KG1 (cell line): ENCODE measurements around the gene VEZT.
"Not testable (repeated sequence)": the region's sequence is repeated elsewhere in the genome, so short reads cannot be mapped to it uniquely, and the experiment has no call there.

ENCODE experiments used
- DNase-seq: peaks from one replicate; lab custom pipeline; 2025; lab: John Stamatoyannopoulos, UW

Gene VEZT

GRCh38 chr12:95224202-95225170, 6.9 kb downstream of the VEZT start:
- DNase-seq: no peak

DNA sequence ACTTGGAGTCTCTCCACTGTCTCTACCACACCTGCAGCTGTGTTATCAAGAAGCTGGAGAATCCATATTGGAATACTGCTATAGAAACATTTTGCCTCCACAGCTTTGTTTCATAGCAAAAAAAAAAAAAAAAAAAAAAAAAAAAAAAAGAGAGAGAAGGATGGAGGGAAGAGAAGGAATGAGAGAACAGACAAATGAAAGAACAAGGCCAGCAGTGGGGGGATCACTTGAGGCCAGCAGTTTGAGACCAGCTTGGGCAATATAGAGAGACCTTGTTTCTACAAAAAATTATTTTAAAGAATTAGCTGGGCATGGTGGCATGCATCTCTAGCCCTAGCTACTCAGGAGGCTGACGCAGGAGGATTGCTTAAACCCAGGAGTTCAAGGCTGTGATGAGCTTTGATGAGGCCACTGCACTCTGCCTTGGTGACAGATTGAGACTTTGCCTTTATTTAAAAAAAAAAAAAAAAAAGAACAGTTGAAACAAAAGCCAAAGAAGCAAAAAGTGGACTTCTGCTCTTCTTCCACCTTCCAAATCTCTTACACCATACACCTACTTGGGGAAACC, 8.1 kb downstream of the VEZT start:
- no peak for DNase-seq

DNA sequence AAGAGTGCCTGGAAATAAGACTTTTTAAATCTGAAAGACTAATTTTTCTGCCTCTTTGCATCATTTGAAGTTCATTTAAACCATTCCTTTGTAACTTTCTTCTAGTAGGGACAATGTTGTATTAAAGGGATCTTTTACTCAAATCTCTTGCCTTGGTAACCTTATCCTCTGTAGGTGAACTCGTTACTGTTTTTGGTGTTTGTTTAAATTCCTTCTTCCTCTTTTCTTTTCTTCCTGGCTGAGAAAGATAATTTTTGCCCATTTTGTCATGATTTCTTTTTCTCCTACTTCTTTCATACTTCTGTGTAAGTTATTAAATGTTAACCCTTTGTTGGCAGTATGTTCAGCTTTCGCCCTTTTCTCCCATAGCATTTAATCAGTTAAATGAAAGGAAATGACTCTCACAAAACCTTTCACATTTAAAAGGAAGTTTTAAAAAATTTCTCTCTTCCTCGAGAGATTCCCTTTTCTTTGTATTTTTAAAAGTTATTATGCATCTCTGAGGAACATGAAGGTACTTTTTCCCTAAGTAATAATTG, 10.3 kb downstream of the VEZT start:
- DNase-seq: no peak

DNA sequence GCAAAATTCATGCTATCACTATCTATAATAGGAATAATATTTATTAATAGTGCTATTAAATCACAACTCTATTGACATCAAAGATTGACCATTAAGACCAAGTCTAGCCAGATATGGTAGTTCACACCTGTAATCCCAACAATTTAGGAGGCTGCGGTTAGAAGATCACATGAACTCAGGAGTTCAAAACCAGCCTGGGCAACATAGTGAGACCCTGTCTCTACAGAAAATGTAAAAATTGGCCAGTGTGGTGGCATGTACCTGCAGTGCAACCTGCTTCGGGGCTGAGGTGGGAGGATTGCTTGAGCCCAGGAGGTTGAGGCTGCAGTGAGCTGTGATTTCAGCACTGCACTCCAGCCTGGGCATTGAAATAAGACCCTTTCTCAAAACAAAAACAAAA, 11.0 kb downstream of the VEZT start:
- no peak for DNase-seq

DNA sequence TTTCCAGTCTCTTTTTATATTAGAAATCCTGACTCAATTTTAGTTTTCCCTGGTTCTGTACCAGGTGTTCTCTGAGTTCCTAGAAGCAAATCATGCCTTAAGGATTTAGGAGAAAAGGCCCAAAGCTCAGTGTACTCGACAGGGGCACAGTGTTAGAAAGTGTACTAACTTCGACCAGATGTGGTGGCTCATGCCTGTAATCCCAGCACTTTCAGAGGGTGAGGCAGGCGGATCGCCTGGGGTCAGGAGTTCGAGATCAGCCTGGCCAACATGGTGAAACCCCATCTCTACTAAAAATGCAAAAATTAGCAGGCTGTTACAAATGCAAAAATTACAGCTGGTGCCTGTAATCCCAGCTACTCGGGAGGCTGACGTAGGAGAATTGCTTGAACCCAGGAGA, 12.0 kb downstream of the VEZT start:
- no peak for DNase-seq

DNA sequence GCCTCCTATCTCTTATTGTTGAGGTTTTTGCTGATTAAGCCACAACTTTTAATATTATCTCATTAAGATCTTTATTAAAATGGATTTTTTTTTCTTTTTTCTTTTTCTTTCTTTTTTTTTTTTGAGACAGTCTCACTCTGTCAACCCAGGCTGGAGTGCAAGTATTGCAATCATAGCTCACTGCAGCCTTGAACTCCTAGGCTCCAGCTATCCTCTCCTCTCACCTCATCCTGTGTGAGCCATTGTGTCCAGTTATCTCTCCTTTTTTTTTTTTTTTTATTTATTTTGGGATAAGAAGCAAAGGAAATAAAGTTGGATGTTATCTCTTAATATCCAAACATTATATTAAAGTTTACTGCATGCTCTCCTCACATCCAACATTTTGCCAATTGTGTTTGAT, 12.7 kb downstream of the VEZT start:
- DNase-seq: no peak

DNA sequence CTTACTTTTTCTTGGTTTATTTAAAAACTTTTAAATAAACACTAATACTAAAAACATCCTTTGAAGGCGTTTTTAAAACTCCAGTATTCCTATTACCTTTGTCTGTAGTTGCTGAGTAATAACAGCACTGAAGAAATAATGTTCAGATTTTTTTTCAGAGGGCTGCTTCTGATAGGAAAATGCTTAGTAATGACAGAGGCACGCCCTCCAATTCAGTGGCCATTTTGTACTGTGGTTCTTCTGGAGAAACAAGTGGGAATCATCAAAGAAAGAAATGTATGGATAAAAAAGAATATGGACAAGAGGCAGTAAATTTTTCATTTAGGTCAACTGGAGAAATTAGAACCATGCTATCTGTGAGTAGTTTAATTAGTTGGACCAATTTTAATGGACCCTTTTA, 13.6 kb downstream of the VEZT start:
- no peak for DNase-seq

- DNase-seq: not testable (repeated sequence)
These were observed 16.6 kb downstream of the VEZT start for GRCh38 chr12:95234187-95234586.

DNA sequence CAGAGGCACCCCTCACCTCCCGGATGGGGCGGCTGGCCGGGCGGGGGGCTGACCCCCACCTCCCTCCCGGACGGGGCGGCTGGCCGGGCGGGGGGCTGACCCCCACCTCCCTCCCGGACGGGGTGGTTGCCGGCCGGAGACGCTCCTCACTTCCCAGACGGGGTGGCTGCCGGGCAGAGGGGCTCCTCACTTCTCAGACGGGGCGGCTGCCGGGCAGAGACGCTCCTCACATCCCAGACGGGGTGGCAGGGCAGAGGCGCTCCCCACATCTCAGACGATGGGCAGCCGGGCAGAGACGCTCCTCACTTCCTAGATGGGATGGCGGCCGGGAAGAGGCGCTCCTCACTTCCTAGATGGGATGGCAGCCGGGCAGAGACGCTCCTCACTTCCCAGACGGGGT, 18.0 kb downstream of the VEZT start:
- DNase-seq: not testable (repeated sequence)

GRCh38 chr12:95237315-95237714, 19.7 kb downstream of the VEZT start:
- DNase-seq: no peak

DNA sequence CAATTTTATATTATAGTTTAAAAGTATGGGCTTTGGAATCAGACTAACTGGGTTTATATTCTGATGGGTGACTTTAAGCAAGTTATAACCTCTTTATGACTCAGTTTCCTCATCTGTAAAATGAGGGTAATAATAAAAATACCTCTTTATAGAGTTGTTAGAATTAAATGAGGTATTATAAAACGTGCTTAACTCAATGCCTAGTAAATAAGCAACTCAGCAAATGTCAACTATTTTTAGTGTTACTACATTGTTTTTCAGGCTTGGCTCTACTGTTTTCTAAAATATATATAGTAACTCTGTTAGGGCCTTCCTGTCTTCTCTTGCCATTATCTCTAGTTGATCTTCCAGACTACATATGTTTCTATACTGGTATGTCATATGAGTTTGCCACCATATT, 20.5 kb downstream of the VEZT start:
- DNase-seq: no peak

- no peak for DNase-seq
These were observed 21.6 kb downstream of the VEZT start for GRCh38 chr12:95239216-95239615.

GRCh38 chr12:95239835-95240234, 22.2 kb downstream of the VEZT start:
- DNase-seq: not testable (repeated sequence)

DNA sequence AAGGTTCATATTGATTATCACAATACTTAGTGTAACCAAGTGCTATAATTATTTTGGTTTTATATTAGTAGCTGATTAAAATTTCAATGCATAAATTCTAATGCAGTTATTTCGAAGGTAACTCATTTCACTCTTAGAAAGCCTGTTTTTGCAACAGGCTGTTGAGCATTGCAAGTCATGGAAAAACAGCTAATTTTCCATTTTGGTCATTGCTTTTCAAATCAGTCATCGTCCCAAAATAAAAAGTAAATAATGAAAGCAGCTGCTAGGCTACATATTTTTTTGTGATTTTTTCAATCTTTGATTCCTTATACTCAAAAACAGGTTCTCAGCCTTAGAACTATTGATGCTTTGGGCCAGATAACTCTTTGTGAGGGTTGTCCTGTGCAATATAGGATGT, 22.9 kb downstream of the VEZT start:
- DNase-seq: no peak

GRCh38 chr12:95241138-95241537, 23.5 kb downstream of the VEZT start:
- not testable (repeated sequence) for DNase-seq

GRCh38 chr12:95241761-95242506, 24.3 kb downstream of the VEZT start:
- no peak for DNase-seq

DNA sequence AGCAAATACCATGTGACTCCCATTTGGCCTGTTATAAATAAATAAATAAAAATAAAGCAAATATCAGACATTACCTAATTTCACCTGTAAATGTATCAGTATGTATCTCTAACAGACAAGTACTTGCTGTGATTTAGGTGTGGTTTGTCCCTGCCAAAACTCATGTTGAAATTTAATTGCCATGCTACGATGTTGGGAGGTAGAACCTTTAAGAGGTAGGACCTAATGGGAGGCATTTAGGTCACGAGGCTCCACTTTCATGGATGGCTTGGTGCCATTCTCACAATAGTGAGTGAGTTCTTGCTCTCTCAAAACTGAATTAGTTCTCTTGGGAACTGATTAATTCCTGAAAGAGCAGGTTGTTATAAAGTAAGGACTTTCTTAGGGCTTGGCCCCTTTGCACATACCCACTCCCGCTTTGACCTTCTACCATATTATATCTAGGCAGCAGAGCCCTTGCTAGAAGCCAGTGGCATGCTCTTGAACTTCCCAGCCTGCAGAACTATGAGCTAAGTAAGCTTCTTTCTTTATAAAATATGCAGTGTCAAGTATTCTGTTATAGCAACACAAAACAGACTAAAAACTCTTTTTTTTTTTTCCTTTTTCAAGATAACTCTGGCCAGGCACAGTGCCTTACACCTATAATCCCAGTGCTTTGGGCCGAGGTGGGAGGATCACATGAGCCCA, 26.0 kb downstream of the VEZT start:
- no peak for DNase-seq

DNA sequence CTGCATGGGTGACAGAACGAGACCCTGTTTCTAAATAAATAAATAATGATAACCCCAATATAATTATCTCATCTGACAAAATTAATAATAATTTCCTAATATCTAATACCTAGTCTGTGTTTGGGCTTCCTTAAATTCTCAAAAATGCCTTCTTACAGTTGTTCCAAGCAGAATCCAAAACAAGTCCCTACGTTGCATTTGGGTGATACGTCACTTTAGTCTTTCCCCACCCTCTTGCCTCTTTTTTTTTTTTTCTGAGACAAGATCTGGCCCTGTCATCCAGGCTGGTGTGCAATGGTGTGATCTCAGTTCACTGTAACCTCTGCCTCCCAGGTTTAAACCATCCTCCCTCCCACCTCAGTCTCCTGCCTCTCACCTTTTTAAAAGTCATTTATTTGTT, 26.7 kb downstream of the VEZT start:
- DNase-seq: no peak

DNA sequence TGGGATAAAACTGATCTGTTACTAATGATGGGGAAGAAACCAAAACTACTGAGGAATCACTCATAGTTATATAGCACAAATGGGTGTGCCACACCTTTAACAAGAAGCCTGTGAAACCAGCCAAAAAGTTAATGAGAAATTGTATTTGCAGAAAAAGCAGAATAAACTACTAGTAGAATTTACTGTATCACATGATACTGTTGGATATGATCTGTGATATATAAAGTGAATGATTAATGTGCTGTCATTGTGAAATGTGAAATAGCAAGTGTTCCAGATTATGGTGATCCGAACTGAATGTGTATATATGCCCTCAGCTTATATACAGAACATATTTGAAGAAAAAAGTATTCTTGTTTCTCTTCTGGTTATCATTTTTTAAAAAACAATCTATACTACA, 30.5 kb downstream of the VEZT start:
- DNase-seq: no peak

DNA sequence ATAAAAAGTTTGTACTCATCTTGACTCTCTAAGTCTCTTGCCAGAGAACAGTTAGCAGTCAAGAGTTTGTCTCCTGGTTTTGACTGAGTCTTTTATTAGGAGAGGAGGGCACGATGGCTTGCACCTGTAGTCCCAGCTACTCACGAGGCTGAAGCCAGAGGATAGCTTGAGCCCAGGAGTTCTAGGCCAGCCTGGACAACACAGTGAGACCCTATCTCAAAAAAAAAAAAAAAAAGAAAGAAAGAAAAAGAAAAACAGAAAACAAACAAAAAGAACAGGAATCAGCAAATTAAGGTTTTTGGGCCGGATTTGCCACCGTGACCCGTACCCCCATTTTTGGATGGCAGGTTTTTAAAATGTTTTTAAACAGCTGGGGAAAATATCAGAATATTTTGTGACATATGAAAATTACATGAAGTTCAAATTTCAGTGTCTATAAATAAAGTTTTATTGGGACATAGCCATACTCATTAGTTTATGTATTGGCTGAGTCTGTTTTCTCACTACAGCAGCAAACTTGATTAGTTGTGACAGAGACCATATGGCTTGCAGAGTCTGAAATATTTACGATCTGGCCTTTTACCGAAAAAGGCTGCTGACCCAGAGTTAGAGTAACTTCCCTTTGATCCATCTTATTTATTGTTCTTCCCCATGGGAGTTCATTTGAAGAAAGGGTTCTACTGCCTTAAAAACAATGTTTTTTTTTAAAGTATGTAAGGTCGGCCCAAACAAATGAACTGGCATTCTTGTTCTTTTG, 31.2 kb downstream of the VEZT start:
- no peak for DNase-seq

GRCh38 chr12:95253386-95253785, 35.8 kb downstream of the VEZT start:
- DNase-seq: no peak
